CD4-positive, alpha-beta T cell treated with Interleukin-17A for 4 hours (primary cell): ENCODE data around the gene ETV5.

Source experiments
- DNase-seq: peaks from one replicate; pipeline ENCODE4 v3.0.0-alpha.2; 2020; ENCODE audit warnings: mixed read lengths

ETV5 gene

GRCh38 chr3:186014866-186015265 is 94.0 kb downstream of the ETV5 start:
- DNase-seq: no peak

- no peak for DNase-seq
These were observed 95.6 kb downstream of the ETV5 start for GRCh38 chr3:186013312-186013711.

- no peak for DNase-seq
These were observed 96.8 kb downstream of the ETV5 start for GRCh38 chr3:186012137-186012536.

- no peak for DNase-seq
These were observed 104.2 kb downstream of the ETV5 start for GRCh38 chr3:186004671-186005070.

- no peak for DNase-seq
These were observed 104.7 kb downstream of the ETV5 start for GRCh38 chr3:186004209-186004608.

GRCh38 chr3:186003610-186004009 is 105.3 kb downstream of the ETV5 start:
- DNase-seq: no peak

- no peak for DNase-seq
These were observed 105.9 kb downstream of the ETV5 start for GRCh38 chr3:186002884-186003472.

GRCh38 chr3:186001842-186002241 is 107.0 kb downstream of the ETV5 start:
- DNase-seq: no peak

- DNase-seq: no peak
These were observed 109.7 kb downstream of the ETV5 start for GRCh38 chr3:185999221-185999620.

GRCh38 chr3:185998136-185998535 is 110.8 kb downstream of the ETV5 start:
- no peak for DNase-seq

GRCh38 chr3:185997130-185997529 is 111.8 kb downstream of the ETV5 start:
- no peak for DNase-seq
